PFSK-1 (cell line): ENCODE data around the gene RPTOR.

Experiments used
- FOXP2 ChIP-seq: optimal IDR thresholded peaks from 2 replicates; pipeline ENCODE3; 2011; ENCODE audit warnings: borderline replicate concordance, control low read depth, inconsistent platforms; ENCODE audit not compliant: insufficient read depth; ENCODE audit errors: extremely low read length, extremely low read depth
- POLR2AphosphoS5 ChIP-seq: IDR thresholded peaks from 2 replicates; pipeline ENCODE4 v1.6.1; 2012; ENCODE audit warnings: low read depth, mild to moderate bottlenecking, control low read depth, low read length, moderate library complexity
- SIN3A ChIP-seq: IDR thresholded peaks from 2 replicates; pipeline ENCODE4 v1.6.1; 2012; ENCODE audit warnings: mild to moderate bottlenecking, low read length, moderate library complexity, borderline replicate concordance; ENCODE audit not compliant: insufficient read depth
- TAF1 ChIP-seq: IDR thresholded peaks from 2 replicates; pipeline ENCODE4 v1.6.1; 2012; ENCODE audit warnings: low read length, control low read depth, borderline replicate concordance; ENCODE audit not compliant: insufficient read depth
- TF ChIP-seq, protein P1 (sequence below), 2 experiments: IDR thresholded peaks; 2 replicates each; pipeline versions ENCODE4 v1.6.1 to v1.8.0; 2011 to 2012; ENCODE audit warnings: low read depth in 2 of 2, low read length in 2 of 2, control low read depth in 1 of 2, inconsistent platforms in 1 of 2, mild to moderate bottlenecking in 1 of 2, moderate library complexity in 1 of 2; ENCODE audit not compliant: insufficient read depth in 1 of 2

The RPTOR gene

DNA sequence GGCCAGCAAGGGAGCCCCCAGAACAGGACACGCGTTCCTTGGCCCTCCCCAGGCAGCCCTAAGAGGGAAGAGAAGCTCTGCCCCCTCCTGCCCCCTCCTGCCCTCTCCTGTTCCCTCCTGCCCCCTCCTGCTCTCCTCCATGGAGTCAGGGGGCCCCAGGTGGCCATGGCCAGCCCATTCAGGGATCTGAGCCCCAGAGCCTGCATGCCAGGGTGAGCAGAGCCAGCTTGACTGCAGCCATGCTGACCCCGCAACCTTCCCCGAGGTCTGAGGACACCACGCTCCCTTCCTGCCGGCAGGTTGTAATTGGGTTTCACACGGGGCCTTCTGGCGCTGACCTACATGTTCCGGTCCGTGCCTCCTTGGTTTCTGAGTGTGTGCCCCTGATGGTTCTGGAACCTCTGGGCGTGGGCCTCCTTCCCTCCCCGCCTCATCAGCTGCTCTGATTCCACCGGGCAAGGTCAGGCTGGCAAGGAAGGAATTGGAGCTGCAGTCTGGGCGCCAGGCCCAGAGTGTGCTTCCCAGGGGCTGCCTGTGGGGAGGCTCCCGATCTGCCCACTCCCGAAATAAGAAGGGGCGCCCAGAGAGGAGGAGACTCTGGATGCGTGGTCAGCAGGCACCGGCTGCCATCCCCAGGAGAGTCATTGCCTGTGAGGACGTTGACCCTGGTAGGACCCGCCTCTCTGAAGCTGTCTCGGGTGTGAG, 44.5 kb upstream of the RPTOR start:
- TF ChIP-seq TAF1 = no peak
- TF ChIP-seq POLR2AphosphoS5 = no peak
- TF ChIP-seq, protein P1, sequence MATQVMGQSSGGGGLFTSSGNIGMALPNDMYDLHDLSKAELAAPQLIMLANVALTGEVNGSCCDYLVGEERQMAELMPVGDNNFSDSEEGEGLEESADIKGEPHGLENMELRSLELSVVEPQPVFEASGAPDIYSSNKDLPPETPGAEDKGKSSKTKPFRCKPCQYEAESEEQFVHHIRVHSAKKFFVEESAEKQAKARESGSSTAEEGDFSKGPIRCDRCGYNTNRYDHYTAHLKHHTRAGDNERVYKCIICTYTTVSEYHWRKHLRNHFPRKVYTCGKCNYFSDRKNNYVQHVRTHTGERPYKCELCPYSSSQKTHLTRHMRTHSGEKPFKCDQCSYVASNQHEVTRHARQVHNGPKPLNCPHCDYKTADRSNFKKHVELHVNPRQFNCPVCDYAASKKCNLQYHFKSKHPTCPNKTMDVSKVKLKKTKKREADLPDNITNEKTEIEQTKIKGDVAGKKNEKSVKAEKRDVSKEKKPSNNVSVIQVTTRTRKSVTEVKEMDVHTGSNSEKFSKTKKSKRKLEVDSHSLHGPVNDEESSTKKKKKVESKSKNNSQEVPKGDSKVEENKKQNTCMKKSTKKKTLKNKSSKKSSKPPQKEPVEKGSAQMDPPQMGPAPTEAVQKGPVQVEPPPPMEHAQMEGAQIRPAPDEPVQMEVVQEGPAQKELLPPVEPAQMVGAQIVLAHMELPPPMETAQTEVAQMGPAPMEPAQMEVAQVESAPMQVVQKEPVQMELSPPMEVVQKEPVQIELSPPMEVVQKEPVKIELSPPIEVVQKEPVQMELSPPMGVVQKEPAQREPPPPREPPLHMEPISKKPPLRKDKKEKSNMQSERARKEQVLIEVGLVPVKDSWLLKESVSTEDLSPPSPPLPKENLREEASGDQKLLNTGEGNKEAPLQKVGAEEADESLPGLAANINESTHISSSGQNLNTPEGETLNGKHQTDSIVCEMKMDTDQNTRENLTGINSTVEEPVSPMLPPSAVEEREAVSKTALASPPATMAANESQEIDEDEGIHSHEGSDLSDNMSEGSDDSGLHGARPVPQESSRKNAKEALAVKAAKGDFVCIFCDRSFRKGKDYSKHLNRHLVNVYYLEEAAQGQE (IDR thresholded peaks at IDR 0.05; ENCODE audit: insufficient read depth in 1 of 2, low read depth in 2 of 2, low read length in 2 of 2) = no peak

DNA sequence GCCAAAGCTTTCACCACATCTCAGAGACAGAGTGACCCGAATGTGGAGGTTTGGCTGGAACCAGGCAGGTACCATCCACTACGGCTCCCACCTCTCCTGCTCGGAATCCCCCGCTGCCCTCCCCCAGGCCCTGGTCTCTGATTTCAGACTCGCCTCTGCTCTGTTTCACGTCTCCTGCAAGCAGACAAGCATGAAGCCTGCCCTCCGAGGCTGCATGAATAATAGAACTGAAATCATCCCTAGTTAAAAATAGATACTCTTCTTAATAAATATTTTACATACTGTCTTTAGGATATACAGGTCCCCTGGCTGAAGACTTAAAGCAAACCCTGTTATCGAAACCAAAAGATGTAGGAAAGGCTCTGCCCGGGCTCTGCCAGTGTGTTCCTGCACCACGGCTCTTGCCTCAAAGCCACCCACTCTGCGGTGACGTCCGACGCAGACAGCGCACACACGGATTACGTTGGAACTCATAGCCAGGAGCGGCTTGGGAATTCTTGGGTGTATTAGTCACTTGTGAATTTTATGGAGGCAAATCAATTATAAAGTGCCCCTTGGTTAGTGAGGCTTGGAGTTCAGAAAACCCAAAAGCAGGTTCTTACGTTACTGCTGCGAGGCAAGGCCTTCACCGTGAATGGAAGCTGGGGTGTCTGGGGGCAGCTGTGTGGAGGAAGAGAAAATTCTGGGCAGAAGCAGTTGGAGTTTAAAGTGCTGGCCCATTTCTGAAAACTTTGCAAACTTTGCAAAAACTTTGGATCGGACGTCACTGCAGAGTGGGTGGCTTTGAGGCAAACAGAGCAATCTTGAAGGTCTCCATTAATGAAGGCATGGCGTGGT, 42.7 kb upstream of the RPTOR start:
- no peak for TF ChIP-seq TAF1
- TF ChIP-seq SIN3A = no peak
- TF ChIP-seq FOXP2 = no peak
- TF ChIP-seq POLR2AphosphoS5 = no peak
- TF ChIP-seq, protein P1 (IDR thresholded peaks at IDR 0.05; ENCODE audit: insufficient read depth in 1 of 2, low read depth in 2 of 2, low read length in 2 of 2) = no peak

DNA sequence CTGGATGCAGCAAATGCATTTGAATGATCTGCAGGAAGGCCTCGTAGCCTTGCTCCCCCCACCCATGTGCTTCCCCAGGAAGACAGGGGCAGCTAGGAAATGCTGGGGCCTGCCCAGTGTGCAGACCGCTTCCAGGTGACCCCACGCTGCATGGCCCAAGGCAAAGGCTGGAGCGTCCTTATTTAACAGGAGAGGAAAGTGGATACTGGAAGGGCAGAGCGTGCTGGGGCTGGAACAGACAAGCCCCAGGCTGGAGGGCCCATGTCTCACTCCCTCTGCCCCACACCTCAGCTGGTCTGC, 42.1 kb upstream of the RPTOR start:
- TF ChIP-seq TAF1 (no peak), SIN3A (no peak), FOXP2 (no peak), POLR2AphosphoS5 (no peak)
- TF ChIP-seq, protein P1 (IDR thresholded peaks at IDR 0.05; ENCODE audit: insufficient read depth in 1 of 2, low read depth in 2 of 2, low read length in 2 of 2) = no peak

DNA sequence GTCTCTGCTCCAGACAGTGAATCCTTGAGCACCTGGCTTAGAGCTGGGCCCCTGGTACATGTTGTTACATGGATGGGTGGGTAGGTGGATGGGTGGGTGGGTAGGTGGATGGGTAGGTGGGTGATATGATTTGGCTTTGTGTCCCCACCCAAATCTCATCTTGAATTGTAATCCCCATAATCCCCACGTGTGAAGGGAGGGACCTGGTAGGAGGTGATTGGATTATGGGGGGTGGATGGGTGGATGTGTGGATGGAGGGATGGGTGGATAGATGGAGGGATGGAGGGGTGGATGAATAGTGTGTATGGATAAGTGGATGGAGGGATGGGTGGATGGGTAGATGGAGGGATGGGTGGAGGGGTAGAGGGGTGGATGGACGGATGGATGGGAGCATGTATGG, 41.6 kb upstream of the RPTOR start:
- TF ChIP-seq POLR2AphosphoS5 (no peak), FOXP2 (no peak), SIN3A (no peak), TAF1 (no peak)
- TF ChIP-seq, protein P1 (IDR thresholded peaks at IDR 0.05; ENCODE audit: insufficient read depth in 1 of 2, low read depth in 2 of 2, low read length in 2 of 2) = no peak
